ENCODE measurements around the gene PPP5C.
"Not testable (repeated sequence)": the region's sequence is repeated elsewhere in the genome, so short reads cannot be mapped to it uniquely, and the experiment has no call there.

Gene PPP5C

GRCh38 chr19:46411088-46411924 is 64.4 kb downstream of the PPP5C start:
- no peak for DNase-seq

GRCh38 chr19:46411925-46412649 is 65.2 kb downstream of the PPP5C start:
- DNase-seq = no peak

- DNase-seq = no peak
These were observed 65.9 kb downstream of the PPP5C start for GRCh38 chr19:46412650-46413261.

- no peak for DNase-seq
These were observed 66.6 kb downstream of the PPP5C start, which contains the start of gene CCDC8 for GRCh38 chr19:46413262-46414031. Gene CCDC8, minus strand, starts transcription at chr19:46413564. Its CDS starts 754 bp downstream, at chr19:46412810.

- not testable (repeated sequence) for DNase-seq
These were observed 68.0 kb downstream of the PPP5C start for GRCh38 chr19:46414899-46415298.

- not testable (repeated sequence) for DNase-seq
These were observed 69.2 kb downstream of the PPP5C start for GRCh38 chr19:46415804-46416709.

- DNase-seq = no peak
These were observed 73.2 kb downstream of the PPP5C start for GRCh38 chr19:46420056-46420455.

- no peak for DNase-seq
These were observed 75.5 kb downstream of the PPP5C start for GRCh38 chr19:46422344-46422743.

GRCh38 chr19:46423188-46423587 is 76.3 kb downstream of the PPP5C start:
- DNase-seq = no peak

- DNase-seq = no peak
These were observed 79.2 kb downstream of the PPP5C start for GRCh38 chr19:46426035-46426505.

GRCh38 chr19:46426506-46427162 is 79.7 kb downstream of the PPP5C start:
- no peak for DNase-seq

GRCh38 chr19:46427518-46428045 is 80.7 kb downstream of the PPP5C start:
- no peak for DNase-seq

- DNase-seq = peak; percentile 19
These were observed 81.6 kb downstream of the PPP5C start, which contains the start of gene PNMA8C for GRCh38 chr19:46428239-46429135. Gene PNMA8C, minus strand, starts transcription at chr19:46428936. Its CDS starts 577 bp downstream, at chr19:46428359.

- DNase-seq = no peak
These were observed 83.1 kb downstream of the PPP5C start for GRCh38 chr19:46429999-46430398.

GRCh38 chr19:46431824-46432223 is 84.9 kb downstream of the PPP5C start:
- no peak for DNase-seq

- DNase-seq = not testable (repeated sequence)
These were observed 86.6 kb downstream of the PPP5C start for GRCh38 chr19:46433470-46433869.

- no peak for DNase-seq
These were observed 88.1 kb downstream of the PPP5C start for GRCh38 chr19:46435009-46435408.

GRCh38 chr19:46435689-46436088 is 88.8 kb downstream of the PPP5C start:
- DNase-seq = not testable (repeated sequence)
